Measurements from ENCODE around the gene MSI2. TPM values are rescaled to one million over a fixed set of nuclear protein-coding genes. Genes with fewer than 3 reads are reported as not detected.
A peak's percentile ranks its signal among the peaks of the same experiment; 100 is the strongest.

The MSI2 gene
- total and polyA plus RNA-seq, 2 experiments from 2014 or later: 4.3 to 17.9 TPM

GRCh38 chr17:57556320-57556719 is 300.0 kb downstream of the MSI2 start:
- WGBS, 2 experiments (ENCODE audit: low coverage in 1 of 2, low lambda C conversion rate in 2 of 2, missing lambda C conversion rate in 2 of 2): 78 to 79% methylated on average over 5 of the region's 5 CpGs
- Histone ChIP-seq H4K20me1 (ENCODE audit: insufficient read depth) (no peaks in the 10 kb centered on the region), H3K4me2 (ENCODE audit: unreplicated experiment) (no peak overlapping the region), H3K79me2 (ENCODE audit: insufficient read depth) (no peaks in the 10 kb centered on the region), H3K27me3 (replicated peaks; ENCODE audit: insufficient read depth) (no peaks in the 10 kb centered on the region), H3K27ac (no peak overlapping the region), H3K9me2 (ENCODE audit: insufficient read depth) (no peaks in the 10 kb centered on the region), H3K9me3 (ENCODE audit: low read depth) (no peaks in the 10 kb centered on the region), H3F3A (ENCODE audit: insufficient read depth) (no peaks in the 10 kb centered on the region), H2AFZ (no peak overlapping the region), H3K4me3 (no peak overlapping the region), H3K36me3 (ENCODE audit: low read depth) (no peaks in the 10 kb centered on the region), H3K4me1 (ENCODE audit: insufficient read depth) (peaks cover 9% of the 10 kb centered on the region), H3K9ac (no peak overlapping the region)
- in situ Hi-C loops (cut with MboI): no loop called here
- TF ChIP-seq EZH2phosphoT487 (IDR thresholded peaks at IDR 0.05; ENCODE audit: insufficient read depth, low read depth) (no peak), EZH2 (IDR thresholded peaks at IDR 0.05; ENCODE audit: insufficient read depth, poor library complexity, severe bottlenecking) (no peak)
- no peak for DNase-seq

- H3K27ac ChIP-seq: no peak overlapping the region
- no peak overlapping the region for H3K4me2 ChIP-seq (ENCODE audit: unreplicated experiment)
- H2AFZ ChIP-seq: no peak overlapping the region
- no peaks in the 10 kb centered on the region for H3K79me2 ChIP-seq (ENCODE audit: insufficient read depth)
- H4K20me1 ChIP-seq (ENCODE audit: insufficient read depth): no peaks in the 10 kb centered on the region
- H3K4me1 ChIP-seq (ENCODE audit: insufficient read depth): peaks cover 9% of the 10 kb centered on the region
- DNase-seq: no peak
- H3K36me3 ChIP-seq (ENCODE audit: low read depth): no peaks in the 10 kb centered on the region
- 91% methylated on average over 8 of the region's 8 CpGs for WGBS, 2 experiments (ENCODE audit: low coverage in 1 of 2, low lambda C conversion rate in 2 of 2, missing lambda C conversion rate in 2 of 2)
- no peaks in the 10 kb centered on the region for H3F3A ChIP-seq (ENCODE audit: insufficient read depth)
- TF ChIP-seq EZH2phosphoT487 (IDR thresholded peaks at IDR 0.05; ENCODE audit: insufficient read depth, low read depth): no peak
- no peaks in the 10 kb centered on the region for H3K9me3 ChIP-seq (ENCODE audit: low read depth)
- in situ Hi-C loops (cut with MboI): no loop called here
- no peaks in the 10 kb centered on the region for H3K27me3 ChIP-seq (replicated peaks; ENCODE audit: insufficient read depth)
- H3K9ac ChIP-seq: no peak overlapping the region
- no peaks in the 10 kb centered on the region for H3K9me2 ChIP-seq (ENCODE audit: insufficient read depth)
- no peak overlapping the region for H3K4me3 ChIP-seq
Observed at GRCh38 chr17:57556977-57557376, 300.7 kb downstream of the MSI2 start.

GRCh38 chr17:57557416-57557815 is 301.1 kb downstream of the MSI2 start:
- Histone ChIP-seq H3K27ac (no peak overlapping the region), H3K79me2 (ENCODE audit: insufficient read depth) (no peaks in the 10 kb centered on the region), H4K20me1 (ENCODE audit: insufficient read depth) (no peaks in the 10 kb centered on the region), H3K4me3 (no peak overlapping the region), H3K9me2 (ENCODE audit: insufficient read depth) (no peaks in the 10 kb centered on the region), H3K4me2 (ENCODE audit: unreplicated experiment) (no peak overlapping the region), H3K9ac (no peak overlapping the region), H3K36me3 (ENCODE audit: low read depth) (no peaks in the 10 kb centered on the region), H3F3A (ENCODE audit: insufficient read depth) (no peaks in the 10 kb centered on the region), H3K4me1 (ENCODE audit: insufficient read depth) (peaks cover 9% of the 10 kb centered on the region), H3K27me3 (replicated peaks; ENCODE audit: insufficient read depth) (no peaks in the 10 kb centered on the region), H2AFZ (no peak overlapping the region), H3K9me3 (ENCODE audit: low read depth) (no peaks in the 10 kb centered on the region)
- TF ChIP-seq EZH2phosphoT487 (IDR thresholded peaks at IDR 0.05; ENCODE audit: insufficient read depth, low read depth) (no peak), EZH2 (IDR thresholded peaks at IDR 0.05; ENCODE audit: insufficient read depth, poor library complexity, severe bottlenecking) (no peak)
- in situ Hi-C loops (cut with MboI): no loop called here
- no peak for DNase-seq
- WGBS, 2 experiments (ENCODE audit: low coverage in 1 of 2, low lambda C conversion rate in 2 of 2, missing lambda C conversion rate in 2 of 2): 87 to 91% methylated on average over 4 of the region's 4 CpGs

GRCh38 chr17:57557834-57558681 is 301.7 kb downstream of the MSI2 start:
- in situ Hi-C loops (cut with MboI): no loop called here
- H3K27ac ChIP-seq: no peak overlapping the region
- 80 to 84% methylated on average over 22 of the region's 22 CpGs for WGBS, 2 experiments (ENCODE audit: low coverage in 1 of 2, low lambda C conversion rate in 2 of 2, missing lambda C conversion rate in 2 of 2)
- no peak overlapping the region for H3K4me2 ChIP-seq (ENCODE audit: unreplicated experiment)
- H3K4me1 ChIP-seq (ENCODE audit: insufficient read depth): peaks cover 9% of the 10 kb centered on the region
- H3K9ac ChIP-seq: no peak overlapping the region
- TF ChIP-seq EZH2 (IDR thresholded peaks at IDR 0.05; ENCODE audit: insufficient read depth, poor library complexity, severe bottlenecking) (no peak), EZH2phosphoT487 (IDR thresholded peaks at IDR 0.05; ENCODE audit: insufficient read depth, low read depth) (no peak)
- H3K79me2 ChIP-seq (ENCODE audit: insufficient read depth): no peaks in the 10 kb centered on the region
- no peaks in the 10 kb centered on the region for H4K20me1 ChIP-seq (ENCODE audit: insufficient read depth)
- no peaks in the 10 kb centered on the region for H3K9me2 ChIP-seq (ENCODE audit: insufficient read depth)
- peak; percentile 55 for DNase-seq
- H3K27me3 ChIP-seq (replicated peaks; ENCODE audit: insufficient read depth): no peaks in the 10 kb centered on the region
- H3K9me3 ChIP-seq (ENCODE audit: low read depth): no peaks in the 10 kb centered on the region
- no peak overlapping the region for H2AFZ ChIP-seq
- no peaks in the 10 kb centered on the region for H3K36me3 ChIP-seq (ENCODE audit: low read depth)
- no peaks in the 10 kb centered on the region for H3F3A ChIP-seq (ENCODE audit: insufficient read depth)
- no peak overlapping the region for H3K4me3 ChIP-seq

Data from GM23248 (cell line).